Globus pallidus (tissue), 1 donor: Measurements from ENCODE around the gene ARFGEF3.

ENCODE experiments used
- DNase-seq: peaks from one replicate; pipeline ENCODE4 v3.0.0-alpha.2; 2015; ENCODE audit warnings: low spot score

The ARFGEF3 gene

GRCh38 chr6:138307816-138308730 lies 146.3 kb downstream of the ARFGEF3 start:
- DNase-seq = peak; percentile 48

- DNase-seq = no peak
Observed at GRCh38 chr6:138308731-138309110, 147.0 kb downstream of the ARFGEF3 start.

- no peak for DNase-seq
Observed at GRCh38 chr6:138309695-138310094, 148.0 kb downstream of the ARFGEF3 start.

GRCh38 chr6:138310294-138310693 lies 148.6 kb downstream of the ARFGEF3 start:
- DNase-seq = no peak

- DNase-seq = no peak
Observed at GRCh38 chr6:138310821-138311220, 149.1 kb downstream of the ARFGEF3 start.

- DNase-seq = no peak
Observed at GRCh38 chr6:138311268-138311667, 149.5 kb downstream of the ARFGEF3 start.

GRCh38 chr6:138318741-138319375 lies 157.1 kb downstream of the ARFGEF3 start:
- DNase-seq = no peak

GRCh38 chr6:138321934-138322333 lies 160.2 kb downstream of the ARFGEF3 start:
- DNase-seq = no peak

GRCh38 chr6:138323821-138324220 lies 162.1 kb downstream of the ARFGEF3 start:
- DNase-seq = no peak

- no peak for DNase-seq
Observed at GRCh38 chr6:138328210-138328609, 166.5 kb downstream of the ARFGEF3 start.

- DNase-seq = no peak
Observed at GRCh38 chr6:138330763-138331162, 169.0 kb downstream of the ARFGEF3 start.

GRCh38 chr6:138331444-138331843 lies 169.7 kb downstream of the ARFGEF3 start:
- DNase-seq = no peak

- no peak for DNase-seq
Observed at GRCh38 chr6:138331984-138332383, 170.2 kb downstream of the ARFGEF3 start.

- DNase-seq = no peak
Observed at GRCh38 chr6:138334000-138334399, 172.3 kb downstream of the ARFGEF3 start.

GRCh38 chr6:138334963-138335362 lies 173.2 kb downstream of the ARFGEF3 start:
- no peak for DNase-seq

- no peak for DNase-seq
Observed at GRCh38 chr6:138336221-138336620, 174.5 kb downstream of the ARFGEF3 start.

- no peak for DNase-seq
Observed at GRCh38 chr6:138337076-138337475, 175.3 kb downstream of the ARFGEF3 start.

- no peak for DNase-seq
Observed at GRCh38 chr6:138339024-138339423, 177.3 kb downstream of the ARFGEF3 start.

GRCh38 chr6:138341176-138341575 lies 179.4 kb downstream of the ARFGEF3 start:
- DNase-seq = no peak

GRCh38 chr6:138343112-138343511 lies 181.4 kb downstream of the ARFGEF3 start:
- DNase-seq = no peak

- no peak for DNase-seq
Observed at GRCh38 chr6:138345565-138346285, 184.0 kb downstream of the ARFGEF3 start.

GRCh38 chr6:138346302-138347195 lies 184.8 kb downstream of the ARFGEF3 start:
- DNase-seq = no peak
